Transverse colon (tissue), 1 donor: ENCODE results near the gene SKA1.

Experiments
- EP300 ChIP-seq: sonication (generic); formaldehyde crosslinking; IDR thresholded peaks from one replicate; pipeline ENCODE4 v1.6.1; 2017; ENCODE audit warnings: antibody characterized with exemption, low read depth
- POLR2A ChIP-seq: fragments of 450-650 bp; IDR thresholded peaks from one replicate; pipeline ENCODE4 v1.6.1; 2016; ENCODE audit warnings: antibody characterized with exemption, mild to moderate bottlenecking, moderate library complexity

- TF ChIP-seq EP300 (no peak), POLR2A (no peak)
These were observed 1.2 kb upstream of the SKA1 start for GRCh38 chr18:50373561-50374219.
